AG10803 (cell line): ENCODE results near the gene PBOV1.

ENCODE experiments used
- DNase-seq: peaks from one replicate; pipeline ENCODE4 v3.0.0; 2010; ENCODE audit warnings: low read depth
- H3K4me3 ChIP-seq: 2 replicates; pipeline ENCODE4 v1.5.1; 2011; ENCODE audit warnings: mild to moderate bottlenecking, low read length, control low read depth
- CTCF ChIP-seq: conservative IDR thresholded peaks from 2 replicates; pipeline ENCODE4 v1.5.1; 2011; ENCODE audit warnings: mild to moderate bottlenecking, low read length, control low read depth, inconsistent platforms

The PBOV1 gene

GRCh38 chr6:138206862-138207261 is 11.4 kb downstream of the PBOV1 start:
- no peak overlapping the region for H3K4me3 ChIP-seq
- DNase-seq, result no peak
- no peak for TF ChIP-seq CTCF

GRCh38 chr6:138205437-138206094 is 12.7 kb downstream of the PBOV1 start:
- TF ChIP-seq CTCF, result no peak
- DNase-seq, result no peak
- H3K4me3 ChIP-seq, result no peak overlapping the region

- DNase-seq, result no peak
- no peak for TF ChIP-seq CTCF
- H3K4me3 ChIP-seq, result no peak overlapping the region
Observed at GRCh38 chr6:138204792-138205384, 13.4 kb downstream of the PBOV1 start.

- no peak overlapping the region for H3K4me3 ChIP-seq
- DNase-seq, result no peak
- TF ChIP-seq CTCF, result no peak
Observed at GRCh38 chr6:138204303-138204702, 14.0 kb downstream of the PBOV1 start.

- TF ChIP-seq CTCF, result no peak
- DNase-seq, result no peak
- H3K4me3 ChIP-seq, result no peak overlapping the region
Observed at GRCh38 chr6:138203315-138203714, 15.0 kb downstream of the PBOV1 start.

GRCh38 chr6:138201836-138202235 is 16.5 kb downstream of the PBOV1 start:
- no peak overlapping the region for H3K4me3 ChIP-seq
- DNase-seq, result no peak
- no peak for TF ChIP-seq CTCF

GRCh38 chr6:138198430-138199091 is 19.7 kb downstream of the PBOV1 start:
- no peak overlapping the region for H3K4me3 ChIP-seq
- no peak for DNase-seq
- no peak for TF ChIP-seq CTCF
